ENCODE measurements around the gene MBD4. TPM values are rescaled to one million over a fixed set of nuclear protein-coding genes. Genes with fewer than 3 reads are reported as not detected.

The MBD4 gene
- total and polyA plus RNA-seq, 10 of the 15 experiments (the other 5 are each of a cell fraction or from before 2014, with no cell fraction given): 17.7 to 59.0 (median 49.0) TPM

DNA sequence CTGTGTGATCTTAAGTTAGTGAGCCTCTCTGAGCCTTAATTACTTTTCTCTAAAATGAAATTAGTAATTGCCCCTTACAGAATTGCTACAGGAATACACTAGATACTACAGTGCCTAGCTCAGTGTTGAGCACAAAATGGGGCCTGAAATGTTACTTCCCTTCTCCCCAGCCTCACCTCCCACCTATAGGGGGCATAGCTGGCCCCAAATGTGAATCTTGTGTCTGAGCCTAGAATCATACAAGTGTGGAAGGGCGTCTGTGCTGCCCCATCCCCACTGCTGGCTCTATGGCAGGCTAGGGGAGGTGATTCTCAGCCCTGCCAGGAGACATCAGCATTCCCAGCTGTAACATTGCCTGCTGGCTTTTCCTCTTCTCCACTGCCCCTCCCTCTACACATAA is 43.0 kb upstream of the MBD4 start:
- CTCF ChIA-PET: interaction anchor here (0.8 to 1.0 kb wide), 3 partner anchors 11 to 343 kb away, joined by 3 to 4 read pairs (median 3); no protein-coding TSS in a partner anchor
- Histone ChIP-seq H3K36me3 (ENCODE audit: control insufficient read depth in 2 of 2, insufficient read depth in 2 of 2, low read length in 1 of 2) (peaks cover 0 to 3% of the 10 kb centered on the region in 2 experiments; a peak in 2 of 4 replicates), H3K4me3 (no peak overlapping the region), H3K27me3 (replicated peaks in 1 of 2; ENCODE audit: control insufficient read depth in 2 of 2, insufficient read depth in 2 of 2, low read length in 1 of 2) (no peaks in the 10 kb centered on the region), H3K9ac (ENCODE audit: control insufficient read depth, insufficient read depth, low read length) (no peak overlapping the region), H2AFZ (ENCODE audit: control insufficient read depth, low read depth, low read length) (no peak overlapping the region), H4K20me1 (ENCODE audit: control insufficient read depth, insufficient read depth) (no peaks in the 10 kb centered on the region), H3K4me1 (ENCODE audit: control insufficient read depth, insufficient read depth, low read length) (peaks cover 15% of the 10 kb centered on the region), H3K9me3 (replicated peaks; ENCODE audit: control insufficient read depth, insufficient read depth, low read length) (no peaks in the 10 kb centered on the region), H3K4me2 (ENCODE audit: control insufficient read depth, insufficient read depth) (no peak overlapping the region), H3K27ac (ENCODE audit: control insufficient read depth, insufficient read depth) (no peak overlapping the region), H3K79me2 (ENCODE audit: control insufficient read depth, insufficient read depth, low read length) (no peaks in the 10 kb centered on the region)
- RAD21 ChIA-PET (ENCODE audit: unreplicated experiment): no interaction called here
- intact Hi-C loops (cut with micrococcal nuclease; ENCODE audit: unreplicated experiment) (no loop called here), in situ Hi-C loops (cut with MboI) (no loop called here)
- SMC1A ChIA-PET (ENCODE audit: uncharacterized antibody, unreplicated experiment): no interaction called here
- no peak for DNase-seq (ENCODE audit: low read depth, low spot score)
- FAIRE-seq: no peak
- 100% methylated on average over 1 of the region's 1 CpG for WGBS (ENCODE audit: insufficient coverage, insufficient replicate concordance, low lambda C conversion rate, missing lambda C conversion rate)
- BruUV-seq (replicated peaks): no TSS peak
- ATAC-seq: peak; percentile 41; the same call in 1 of the 3 replicates
- POLR2A ChIA-PET: no interaction called here
- TF ChIP-seq, protein P1, sequence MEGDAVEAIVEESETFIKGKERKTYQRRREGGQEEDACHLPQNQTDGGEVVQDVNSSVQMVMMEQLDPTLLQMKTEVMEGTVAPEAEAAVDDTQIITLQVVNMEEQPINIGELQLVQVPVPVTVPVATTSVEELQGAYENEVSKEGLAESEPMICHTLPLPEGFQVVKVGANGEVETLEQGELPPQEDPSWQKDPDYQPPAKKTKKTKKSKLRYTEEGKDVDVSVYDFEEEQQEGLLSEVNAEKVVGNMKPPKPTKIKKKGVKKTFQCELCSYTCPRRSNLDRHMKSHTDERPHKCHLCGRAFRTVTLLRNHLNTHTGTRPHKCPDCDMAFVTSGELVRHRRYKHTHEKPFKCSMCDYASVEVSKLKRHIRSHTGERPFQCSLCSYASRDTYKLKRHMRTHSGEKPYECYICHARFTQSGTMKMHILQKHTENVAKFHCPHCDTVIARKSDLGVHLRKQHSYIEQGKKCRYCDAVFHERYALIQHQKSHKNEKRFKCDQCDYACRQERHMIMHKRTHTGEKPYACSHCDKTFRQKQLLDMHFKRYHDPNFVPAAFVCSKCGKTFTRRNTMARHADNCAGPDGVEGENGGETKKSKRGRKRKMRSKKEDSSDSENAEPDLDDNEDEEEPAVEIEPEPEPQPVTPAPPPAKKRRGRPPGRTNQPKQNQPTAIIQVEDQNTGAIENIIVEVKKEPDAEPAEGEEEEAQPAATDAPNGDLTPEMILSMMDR (IDR thresholded peaks at IDR 0.05 in 2 of 3, conservative IDR thresholded peaks at IDR 0.05 in 1 of 3; ENCODE audit: control insufficient read depth in 2 of 3, extremely low read depth in 1 of 3, insufficient read depth in 1 of 3, low read depth in 3 of 3, low read length in 3 of 3): peak in 2 of 3 experiments; percentile 19 to 22; a peak in 2 of 6 replicates
- TF ChIP-seq PAX8 (IDR thresholded peaks at IDR 0.05) (no peak), ESRRA (IDR thresholded peaks at IDR 0.05; ENCODE audit: low read length) (no peak)

DNA sequence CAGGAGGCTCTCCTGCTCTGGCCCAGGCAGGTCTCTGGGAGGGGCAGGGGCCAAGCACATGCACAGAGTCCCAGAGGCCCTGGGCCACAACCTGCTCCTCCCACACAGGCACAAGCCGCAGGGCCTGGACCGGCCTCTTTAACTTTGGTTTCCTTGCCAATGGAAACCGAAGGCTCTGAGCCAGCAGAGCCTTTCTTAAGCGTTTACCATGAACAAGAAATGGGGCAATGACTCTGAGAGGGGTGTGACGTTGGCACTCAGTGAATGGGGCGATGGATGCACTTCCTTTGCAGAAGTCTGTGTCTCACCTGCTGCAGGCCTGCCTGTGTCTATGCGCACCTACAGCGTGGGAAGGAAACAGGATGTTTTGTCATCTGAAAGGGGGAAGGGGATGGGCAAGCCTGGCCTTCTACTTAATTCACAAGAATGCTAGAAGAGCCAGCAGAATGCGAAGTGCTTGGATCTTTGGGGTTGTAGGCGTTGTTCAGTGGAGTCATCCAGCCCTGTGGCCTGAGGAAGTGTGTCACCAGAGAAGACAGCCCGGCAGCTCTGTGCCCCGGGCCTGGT is 42.1 kb upstream of the MBD4 start:
- no peaks in the 10 kb centered on the region for H4K20me1 ChIP-seq (ENCODE audit: control insufficient read depth, insufficient read depth)
- WGBS (ENCODE audit: insufficient coverage, insufficient replicate concordance, low lambda C conversion rate, missing lambda C conversion rate): 95% methylated on average over 12 of the region's 12 CpGs
- no peaks in the 10 kb centered on the region for H3K9me3 ChIP-seq (replicated peaks; ENCODE audit: control insufficient read depth, insufficient read depth, low read length)
- no peak overlapping the region for H3K4me3 ChIP-seq
- SMC1A ChIA-PET (ENCODE audit: uncharacterized antibody, unreplicated experiment): interaction anchor here (0.6 to 1.3 kb wide), 2 partner anchors 12 to 146 kb away, joined by 3 to 4 read pairs; no protein-coding TSS in a partner anchor
- POLR2A ChIA-PET: no interaction called here
- RAD21 ChIA-PET (ENCODE audit: unreplicated experiment): no interaction called here
- ATAC-seq (no peak), FAIRE-seq (no peak), DNase-seq (ENCODE audit: low read depth, low spot score) (no peak)
- peaks cover 1 to 6% of the 10 kb centered on the region in 2 experiments; a peak in 3 of 4 replicates for H3K36me3 ChIP-seq (ENCODE audit: control insufficient read depth in 2 of 2, insufficient read depth in 2 of 2, low read length in 1 of 2)
- H3K4me2 ChIP-seq (ENCODE audit: control insufficient read depth, insufficient read depth): no peak overlapping the region
- no peak overlapping the region for H3K27ac ChIP-seq (ENCODE audit: control insufficient read depth, insufficient read depth)
- intact Hi-C loops (cut with micrococcal nuclease; ENCODE audit: unreplicated experiment) (no loop called here), in situ Hi-C loops (cut with MboI) (no loop called here)
- H3K27me3 ChIP-seq (replicated peaks in 1 of 2; ENCODE audit: control insufficient read depth in 2 of 2, insufficient read depth in 2 of 2, low read length in 1 of 2): no peaks in the 10 kb centered on the region
- H3K4me1 ChIP-seq (ENCODE audit: control insufficient read depth, insufficient read depth, low read length): peaks cover 12% of the 10 kb centered on the region
- BruUV-seq (replicated peaks): no TSS peak
- CTCF ChIA-PET: interaction anchor here (0.6 to 1.0 kb wide), 3 partner anchors 98 to 341 kb away, joined by 3 to 4 read pairs (median 3); no protein-coding TSS in a partner anchor
- H2AFZ ChIP-seq (ENCODE audit: control insufficient read depth, low read depth, low read length): no peak overlapping the region
- H3K9ac ChIP-seq (ENCODE audit: control insufficient read depth, insufficient read depth, low read length): no peak overlapping the region
- no peaks in the 10 kb centered on the region for H3K79me2 ChIP-seq (ENCODE audit: control insufficient read depth, insufficient read depth, low read length)
- TF ChIP-seq ZNF24 (IDR thresholded peaks at IDR 0.05) (no peak), EZH2 (IDR thresholded peaks at IDR 0.05; ENCODE audit: borderline replicate concordance, control insufficient read depth, low read depth, low read length) (no peak), CEBPB (IDR thresholded peaks at IDR 0.05; ENCODE audit: borderline replicate concordance in 1 of 2, low read depth in 2 of 2, low read length in 2 of 2) (no peak), PAX5 (IDR thresholded peaks at IDR 0.05; ENCODE audit: borderline replicate concordance, low read depth, low read length) (no peak), TCF7 (IDR thresholded peaks at IDR 0.05; ENCODE audit: borderline replicate concordance) (no peak), PAX8 (IDR thresholded peaks at IDR 0.05) (no peak), BACH1 (IDR thresholded peaks at IDR 0.05; ENCODE audit: borderline replicate concordance) (no peak), NFIC (IDR thresholded peaks at IDR 0.05; ENCODE audit: low read depth, low read length) (no peak), GATAD2B (conservative IDR thresholded peaks at IDR 0.05; ENCODE audit: low read depth) (no peak), MTA3 (IDR thresholded peaks at IDR 0.05; ENCODE audit: borderline replicate concordance, low read length) (no peak)
- TF ChIP-seq, protein P2, sequence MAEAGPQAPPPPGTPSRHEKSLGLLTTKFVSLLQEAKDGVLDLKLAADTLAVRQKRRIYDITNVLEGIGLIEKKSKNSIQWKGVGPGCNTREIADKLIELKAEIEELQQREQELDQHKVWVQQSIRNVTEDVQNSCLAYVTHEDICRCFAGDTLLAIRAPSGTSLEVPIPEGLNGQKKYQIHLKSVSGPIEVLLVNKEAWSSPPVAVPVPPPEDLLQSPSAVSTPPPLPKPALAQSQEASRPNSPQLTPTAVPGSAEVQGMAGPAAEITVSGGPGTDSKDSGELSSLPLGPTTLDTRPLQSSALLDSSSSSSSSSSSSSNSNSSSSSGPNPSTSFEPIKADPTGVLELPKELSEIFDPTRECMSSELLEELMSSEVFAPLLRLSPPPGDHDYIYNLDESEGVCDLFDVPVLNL (IDR thresholded peaks at IDR 0.05; ENCODE audit: low read depth, low read length): no peak
- TF ChIP-seq, protein P3, sequence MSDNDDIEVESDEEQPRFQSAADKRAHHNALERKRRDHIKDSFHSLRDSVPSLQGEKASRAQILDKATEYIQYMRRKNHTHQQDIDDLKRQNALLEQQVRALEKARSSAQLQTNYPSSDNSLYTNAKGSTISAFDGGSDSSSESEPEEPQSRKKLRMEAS (IDR thresholded peaks at IDR 0.05; ENCODE audit: low read depth, low read length): no peak

Data from GM12878 (cell line).